ENCODE data around the gene UTP4.

The UTP4 gene

DNA sequence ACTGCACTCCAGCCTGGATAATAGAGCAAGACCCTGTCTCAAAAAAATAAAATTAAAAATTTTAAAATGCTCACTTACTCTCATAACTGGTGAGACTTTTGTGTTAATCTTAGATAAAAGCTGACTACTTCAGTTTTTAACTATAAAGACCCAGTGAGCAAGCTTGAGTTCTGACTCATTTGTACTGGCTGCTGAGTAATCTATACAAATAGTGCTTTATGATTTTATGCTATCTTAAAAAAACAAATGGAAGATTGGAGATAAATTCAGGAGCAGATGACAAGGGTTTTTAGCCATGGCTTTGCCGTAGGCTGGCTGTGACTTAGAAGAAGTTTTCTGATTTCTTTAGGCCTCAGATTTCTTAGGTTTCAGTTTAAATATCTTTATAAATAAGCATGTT, 85.0 kb downstream of the UTP4 start:
- DNase-seq (ENCODE audit: low read depth in 2 of 2), result no peak

All from stimulated activated CD8-positive, alpha-beta memory T cell treated with anti-CD3 and anti-CD28 coated beads, Interleukin-15, amount 100 ng/mL, for 48 hours (primary cell).